MM.1S (cell line): ENCODE measurements around the gene OR2T1.
"Not testable (repeated sequence)": the region's sequence is repeated elsewhere in the genome, so short reads cannot be mapped to it uniquely, and the experiment has no call there.

Experiments
- EZH2 ChIP-seq: fragments of 300-600 bp; sonication (generic); optimal IDR thresholded peaks from 2 replicates; pipeline ENCODE3; 2017; ENCODE audit warnings: low read depth, mild to moderate bottlenecking, antibody characterized with exemption, low read length, mixed read lengths
- TF ChIP-seq, protein P1 (sequence below): fragments of 300-600 bp; sonication (generic); IDR thresholded peaks from 2 replicates; pipeline ENCODE4 v1.5.1; 2016; ENCODE audit warnings: antibody characterized with exemption, low read length, mixed read lengths

DNA sequence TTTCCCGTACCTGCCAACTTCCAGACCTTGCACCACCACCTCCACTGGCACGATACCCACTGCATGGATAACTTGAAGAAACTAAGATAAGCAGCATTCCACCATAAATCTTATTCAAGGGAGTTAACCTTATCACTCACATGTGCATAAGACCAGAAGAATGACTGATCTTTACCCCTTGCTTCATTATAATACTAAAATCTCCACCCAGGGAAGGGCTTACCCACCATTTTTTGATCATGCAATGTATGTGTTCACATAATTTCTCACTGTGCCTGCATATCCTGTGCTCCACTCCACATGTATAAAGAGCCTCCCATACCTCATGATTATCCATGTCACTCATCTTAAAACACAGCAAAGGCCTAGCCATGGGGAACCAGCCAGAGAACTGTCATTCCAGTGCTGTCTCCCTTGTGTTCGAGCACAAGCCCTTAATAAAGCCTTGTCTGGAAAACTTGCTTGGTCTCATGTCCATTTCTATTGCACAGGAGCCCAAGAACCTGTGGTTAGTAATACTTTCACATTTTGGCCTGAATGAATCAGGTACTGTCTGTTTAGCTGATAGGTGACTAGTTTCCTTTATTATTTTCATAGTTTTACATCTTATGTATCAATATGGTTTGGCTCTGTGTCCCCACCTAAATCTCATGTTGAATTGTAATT is 24.8 kb downstream of the OR2T1 start:
- TF ChIP-seq, protein P1, sequence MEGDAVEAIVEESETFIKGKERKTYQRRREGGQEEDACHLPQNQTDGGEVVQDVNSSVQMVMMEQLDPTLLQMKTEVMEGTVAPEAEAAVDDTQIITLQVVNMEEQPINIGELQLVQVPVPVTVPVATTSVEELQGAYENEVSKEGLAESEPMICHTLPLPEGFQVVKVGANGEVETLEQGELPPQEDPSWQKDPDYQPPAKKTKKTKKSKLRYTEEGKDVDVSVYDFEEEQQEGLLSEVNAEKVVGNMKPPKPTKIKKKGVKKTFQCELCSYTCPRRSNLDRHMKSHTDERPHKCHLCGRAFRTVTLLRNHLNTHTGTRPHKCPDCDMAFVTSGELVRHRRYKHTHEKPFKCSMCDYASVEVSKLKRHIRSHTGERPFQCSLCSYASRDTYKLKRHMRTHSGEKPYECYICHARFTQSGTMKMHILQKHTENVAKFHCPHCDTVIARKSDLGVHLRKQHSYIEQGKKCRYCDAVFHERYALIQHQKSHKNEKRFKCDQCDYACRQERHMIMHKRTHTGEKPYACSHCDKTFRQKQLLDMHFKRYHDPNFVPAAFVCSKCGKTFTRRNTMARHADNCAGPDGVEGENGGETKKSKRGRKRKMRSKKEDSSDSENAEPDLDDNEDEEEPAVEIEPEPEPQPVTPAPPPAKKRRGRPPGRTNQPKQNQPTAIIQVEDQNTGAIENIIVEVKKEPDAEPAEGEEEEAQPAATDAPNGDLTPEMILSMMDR, result not testable (repeated sequence)
- not testable (repeated sequence) for TF ChIP-seq EZH2
